ENCODE data around the gene STK32A. TPM values are rescaled to one million over a fixed set of nuclear protein-coding genes. Genes with fewer than 3 reads are reported as not detected.
A peak's percentile ranks its signal among the peaks of the same experiment; 100 is the strongest.

Gene STK32A
- total RNA-seq, 2 donors from 2014 or later, result not detected

DNA sequence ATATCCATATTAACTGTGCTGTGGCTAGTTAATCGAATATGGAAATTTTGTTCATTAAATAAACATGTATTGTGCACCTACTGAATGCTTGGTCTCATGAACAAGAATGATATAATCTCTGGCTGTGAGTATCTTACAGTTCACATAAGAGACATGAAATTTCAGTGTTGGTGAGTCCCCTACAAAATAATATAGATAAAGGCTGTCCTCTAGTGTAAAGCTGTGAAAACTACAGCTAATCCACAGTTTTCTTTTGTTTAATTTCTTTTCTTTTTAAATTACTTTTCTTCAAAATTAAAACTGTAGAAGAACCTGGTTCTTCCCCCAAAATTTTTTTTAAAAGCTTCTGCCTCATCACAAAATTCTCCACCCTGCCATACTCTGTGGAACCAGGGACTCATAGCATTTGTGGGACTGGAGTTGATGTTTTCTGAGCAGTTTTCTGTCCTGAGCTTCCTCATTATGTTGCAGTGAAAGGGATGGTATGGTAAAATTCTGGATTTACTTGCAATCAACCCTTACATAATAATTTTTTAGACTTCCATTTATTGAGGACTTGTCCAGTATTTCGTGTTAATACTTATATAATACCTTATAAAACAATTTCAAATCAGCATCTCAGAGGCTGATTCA lies 135.0 kb downstream of the STK32A start:
- Mint-ChIP-seq H3K9me3 (peaks cover 0 to 2% of the 10 kb centered on the region in 2 donors), H3K27ac (no peak overlapping the region), H3K36me3 (ENCODE audit: insufficient read depth in 2 of 2) (no peaks in the 10 kb centered on the region), H3K4me3 (no peak overlapping the region), H3K27me3 (ENCODE audit: low read depth) (no peaks in the 10 kb centered on the region), H3K4me1 (ENCODE audit: low read depth) (no peaks in the 10 kb centered on the region)
- ATAC-seq (replicated peaks in 1 of 2) (no peak), DNase-seq (no peak)

DNA sequence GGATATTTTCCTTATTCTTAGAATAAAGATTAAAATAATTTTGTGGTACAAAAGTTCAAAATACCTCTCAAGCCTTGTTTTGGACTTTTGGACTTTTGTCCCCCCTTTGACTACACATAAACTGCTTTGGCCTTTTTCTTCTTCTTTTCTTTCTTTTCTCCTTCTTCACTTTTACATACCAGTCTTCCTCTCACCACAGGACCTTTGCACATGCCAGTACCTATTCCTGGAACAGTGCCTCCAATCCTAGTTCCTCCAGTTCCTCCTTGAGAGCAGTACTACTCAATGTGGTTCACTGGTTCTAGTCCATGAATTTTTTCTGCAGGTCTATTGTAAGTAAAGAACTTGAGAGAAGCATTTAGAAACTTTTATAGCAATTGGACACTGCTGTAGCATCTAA lies 136.5 kb downstream of the STK32A start:
- Mint-ChIP-seq H3K4me3 (no peak overlapping the region), H3K4me1 (ENCODE audit: low read depth) (no peaks in the 10 kb centered on the region), H3K36me3 (ENCODE audit: insufficient read depth in 2 of 2) (no peaks in the 10 kb centered on the region), H3K27ac (no peak overlapping the region), H3K27me3 (ENCODE audit: low read depth) (no peaks in the 10 kb centered on the region), H3K9me3 (no peaks in the 10 kb centered on the region)
- DNase-seq, result no peak
- no peak for ATAC-seq (replicated peaks in 1 of 2)

DNA sequence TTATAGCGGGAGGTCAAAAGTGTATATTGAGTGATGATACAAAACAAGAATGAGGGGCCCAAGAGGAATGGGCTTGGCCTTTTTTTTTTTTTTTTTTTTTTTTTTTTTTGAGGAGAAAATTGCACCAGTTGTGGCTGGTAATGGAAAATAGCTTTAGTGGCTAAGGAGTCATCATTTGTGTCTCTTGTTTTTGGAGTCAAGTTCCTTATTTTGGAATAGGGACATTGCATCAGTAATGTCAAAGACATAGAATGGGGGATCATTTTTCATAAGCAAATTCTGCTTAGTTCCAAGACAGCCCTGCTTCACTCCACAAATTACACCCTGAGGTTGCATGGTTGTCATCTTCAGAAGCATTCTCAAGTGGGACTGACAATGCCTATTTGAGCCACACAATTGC lies 137.4 kb downstream of the STK32A start:
- Mint-ChIP-seq H3K27ac (no peak overlapping the region), H3K27me3 (ENCODE audit: low read depth) (no peaks in the 10 kb centered on the region), H3K9me3 (no peaks in the 10 kb centered on the region), H3K36me3 (ENCODE audit: insufficient read depth in 2 of 2) (no peaks in the 10 kb centered on the region), H3K4me1 (ENCODE audit: low read depth) (no peaks in the 10 kb centered on the region), H3K4me3 (no peak overlapping the region)
- ATAC-seq (replicated peaks in 1 of 2) (no peak), DNase-seq (no peak)

DNA sequence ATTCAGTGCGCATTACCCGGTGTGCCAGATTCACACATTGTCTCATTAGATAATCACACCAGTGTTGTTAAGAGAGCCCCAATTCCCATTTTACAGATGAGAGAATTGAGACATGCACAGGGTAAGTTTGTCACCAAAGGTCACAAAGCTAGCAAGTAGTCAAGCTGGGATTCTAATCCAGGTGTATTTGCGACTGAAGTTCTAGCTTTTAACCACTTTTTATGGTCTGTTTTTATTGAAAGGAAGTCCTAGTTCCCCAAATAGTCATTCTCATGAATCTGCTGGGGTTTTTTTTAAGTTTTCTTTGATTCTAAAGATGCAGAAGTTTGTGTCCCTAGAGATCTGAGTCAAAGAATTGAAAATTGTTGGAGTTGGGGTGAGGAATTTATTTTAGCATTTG lies 138.5 kb downstream of the STK32A start:
- no peaks in the 10 kb centered on the region for H3K27me3 Mint-ChIP-seq (ENCODE audit: low read depth)
- DNase-seq, result no peak
- H3K4me1 Mint-ChIP-seq (ENCODE audit: low read depth), result no peaks in the 10 kb centered on the region
- no peak overlapping the region for H3K27ac Mint-ChIP-seq
- no peak overlapping the region for H3K4me3 Mint-ChIP-seq
- peaks cover 0 to 3% of the 10 kb centered on the region in 2 donors for H3K9me3 Mint-ChIP-seq
- H3K36me3 Mint-ChIP-seq (ENCODE audit: insufficient read depth in 2 of 2), result no peaks in the 10 kb centered on the region
- no peak for ATAC-seq (replicated peaks in 1 of 2)

DNA sequence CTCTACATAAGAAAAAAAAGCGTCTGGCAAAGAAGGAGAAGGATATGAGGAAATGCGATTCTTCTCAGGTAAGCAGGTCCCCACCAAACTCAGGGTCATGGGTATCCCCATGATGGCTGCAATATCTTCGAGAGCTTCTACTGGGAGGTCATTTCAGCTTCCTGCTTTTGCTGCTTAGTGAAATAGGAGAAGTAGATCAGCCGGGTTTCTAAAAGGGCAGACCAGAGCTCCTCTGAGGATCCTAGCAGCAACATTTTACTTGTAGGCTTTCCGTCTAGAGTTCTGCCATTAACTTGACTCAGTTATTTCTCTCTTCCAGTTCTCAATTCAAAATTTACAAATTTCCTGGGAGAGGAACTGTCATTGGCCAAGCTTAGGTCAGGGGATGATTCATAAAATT lies 140.3 kb downstream of the STK32A start:
- H3K36me3 Mint-ChIP-seq (ENCODE audit: insufficient read depth in 2 of 2), result peaks cover 0 to 4% of the 10 kb centered on the region in 2 donors
- ATAC-seq (replicated peaks in 1 of 2) (no peak), DNase-seq (no peak)
- no peak overlapping the region for H3K4me3 Mint-ChIP-seq
- H3K27ac Mint-ChIP-seq, result no peak overlapping the region
- H3K9me3 Mint-ChIP-seq, result peaks cover 0 to 11% of the 10 kb centered on the region in 2 donors
- H3K27me3 Mint-ChIP-seq (ENCODE audit: low read depth), result no peaks in the 10 kb centered on the region
- no peaks in the 10 kb centered on the region for H3K4me1 Mint-ChIP-seq (ENCODE audit: low read depth)

DNA sequence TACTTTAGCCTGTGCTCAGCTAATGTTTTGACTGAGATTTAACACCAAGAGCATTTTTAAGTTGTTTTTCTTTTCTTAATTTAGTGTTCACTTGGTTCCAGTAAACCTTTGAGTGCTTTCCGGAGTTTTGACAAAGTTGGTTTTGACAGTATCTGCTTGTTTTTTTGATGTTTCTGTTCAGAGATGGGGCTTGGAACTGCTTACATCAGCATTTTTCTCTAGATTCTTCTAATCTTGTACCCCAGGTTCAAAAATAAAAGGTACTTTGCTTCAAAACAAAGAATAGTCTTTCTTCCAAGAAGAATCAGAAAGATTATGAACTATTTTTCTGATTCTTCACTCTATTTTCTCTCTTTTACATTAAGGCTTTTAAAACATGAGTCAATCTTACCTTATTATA lies 142.9 kb downstream of the STK32A start:
- H3K27ac Mint-ChIP-seq, result no peak overlapping the region
- no peak overlapping the region for H3K4me3 Mint-ChIP-seq
- peaks cover 0 to 13% of the 10 kb centered on the region in 2 donors for H3K9me3 Mint-ChIP-seq
- H3K36me3 Mint-ChIP-seq (ENCODE audit: insufficient read depth in 2 of 2), result peaks cover 0 to 4% of the 10 kb centered on the region in 2 donors
- DNase-seq, result no peak
- no peak for ATAC-seq (replicated peaks in 1 of 2)
- H3K4me1 Mint-ChIP-seq (ENCODE audit: low read depth), result no peaks in the 10 kb centered on the region
- no peaks in the 10 kb centered on the region for H3K27me3 Mint-ChIP-seq (ENCODE audit: low read depth)

DNA sequence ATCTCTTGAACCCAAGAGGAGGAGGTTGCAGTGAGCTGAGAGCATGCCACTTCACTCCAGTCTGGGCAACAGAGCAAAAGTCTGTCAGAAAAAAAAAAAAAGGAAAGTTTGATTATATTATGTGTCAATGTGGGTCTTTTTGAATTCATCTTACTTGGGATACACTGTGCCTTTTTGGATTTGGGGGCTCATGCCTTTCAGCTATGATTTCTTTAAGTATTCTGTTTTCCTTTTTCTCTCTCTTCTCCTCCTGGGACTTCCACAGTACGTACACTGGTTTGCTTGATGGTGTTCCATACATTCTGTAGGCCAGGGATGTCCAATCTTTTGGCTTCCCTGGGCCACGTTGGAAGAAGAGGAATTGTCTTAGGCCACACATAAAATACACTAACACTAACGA lies 146.7 kb downstream of the STK32A start:
- H3K4me1 Mint-ChIP-seq (ENCODE audit: low read depth), result no peaks in the 10 kb centered on the region
- no peak overlapping the region for H3K27ac Mint-ChIP-seq
- H3K9me3 Mint-ChIP-seq, result peaks cover 0 to 13% of the 10 kb centered on the region in 2 donors
- H3K36me3 Mint-ChIP-seq (ENCODE audit: insufficient read depth in 2 of 2), result peaks cover 0 to 4% of the 10 kb centered on the region in 2 donors
- H3K27me3 Mint-ChIP-seq (ENCODE audit: low read depth), result no peaks in the 10 kb centered on the region
- ATAC-seq (replicated peaks in 1 of 2) (no peak), DNase-seq (no peak)
- no peak overlapping the region for H3K4me3 Mint-ChIP-seq

DNA sequence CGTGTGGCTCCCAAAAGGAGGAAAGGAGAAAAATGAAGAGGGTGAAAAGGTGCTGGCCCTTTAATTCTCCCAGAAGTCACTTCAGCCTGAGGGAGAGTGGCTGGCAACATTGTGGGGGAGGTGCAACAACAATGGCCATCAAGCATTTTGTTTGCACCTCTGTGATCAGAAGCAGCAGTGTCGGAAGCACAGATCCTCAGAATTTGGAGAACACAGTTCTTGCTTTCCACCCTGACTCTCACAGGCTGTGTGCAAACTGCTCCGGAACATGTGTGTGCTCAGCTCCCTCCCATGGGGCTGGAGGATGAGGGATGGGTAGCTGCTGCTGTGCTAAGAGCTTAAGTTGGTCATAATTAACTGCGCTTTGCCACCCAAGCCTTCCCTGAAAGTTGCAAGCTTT lies 147.9 kb downstream of the STK32A start:
- H3K9me3 Mint-ChIP-seq, result peaks cover 0 to 13% of the 10 kb centered on the region in 2 donors
- no peak for ATAC-seq (replicated peaks in 1 of 2)
- no peaks in the 10 kb centered on the region for H3K4me1 Mint-ChIP-seq (ENCODE audit: low read depth)
- H3K27me3 Mint-ChIP-seq (ENCODE audit: low read depth), result no peaks in the 10 kb centered on the region
- no peak for DNase-seq
- no peak overlapping the region for H3K27ac Mint-ChIP-seq
- H3K36me3 Mint-ChIP-seq (ENCODE audit: insufficient read depth in 2 of 2), result peaks cover 0 to 4% of the 10 kb centered on the region in 2 donors
- H3K4me3 Mint-ChIP-seq, result no peak overlapping the region

DNA sequence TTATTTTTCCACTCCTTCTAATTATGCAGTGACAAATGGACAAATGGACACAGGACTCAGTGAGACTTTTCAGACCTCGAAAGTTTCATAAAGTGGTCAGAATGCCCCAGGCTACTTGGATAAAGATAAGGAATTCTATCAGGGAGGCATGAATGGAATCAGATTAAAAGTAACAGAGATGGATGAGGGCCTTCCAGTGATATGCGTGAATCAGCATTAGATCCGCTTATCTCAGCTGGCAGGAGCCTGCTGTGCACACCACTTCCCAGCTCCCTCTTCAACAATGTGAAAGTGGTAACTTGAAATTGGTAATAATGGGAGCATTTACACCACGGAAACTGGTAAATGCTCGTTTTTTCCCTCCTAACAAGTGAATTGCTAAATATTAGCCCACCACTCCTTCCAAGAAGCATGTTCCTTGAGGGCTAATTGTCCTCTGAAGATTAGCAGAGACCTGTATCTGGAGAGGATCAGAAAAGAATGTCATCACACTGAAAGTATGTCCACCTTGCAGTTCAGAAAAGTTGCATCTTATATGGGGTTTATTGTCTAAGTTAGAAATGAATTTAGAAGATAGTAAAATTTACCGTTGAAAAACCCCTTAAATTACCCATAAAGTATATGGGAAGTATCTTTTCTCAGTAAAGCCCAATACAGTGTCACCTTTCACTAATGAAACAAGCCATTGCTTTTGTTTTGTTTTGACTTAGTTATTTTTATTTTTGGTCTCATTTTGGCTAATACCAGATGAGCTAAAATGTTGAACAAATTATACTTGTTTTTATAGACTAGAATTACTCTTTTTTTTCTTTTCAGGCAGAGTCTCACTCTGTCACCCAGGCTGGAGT lies 149.7 kb downstream of the STK32A start:
- no peak for DNase-seq
- Mint-ChIP-seq H3K9me3 (peaks cover 0 to 4% of the 10 kb centered on the region in 2 donors), H3K4me1 (ENCODE audit: low read depth) (no peaks in the 10 kb centered on the region), H3K36me3 (ENCODE audit: insufficient read depth in 2 of 2) (peaks cover 0 to 2% of the 10 kb centered on the region in 2 donors), H3K4me3 (no peak overlapping the region), H3K27me3 (ENCODE audit: low read depth) (no peaks in the 10 kb centered on the region), H3K27ac (no peak overlapping the region)
- no peak for ATAC-seq (replicated peaks in 1 of 2)

DNA sequence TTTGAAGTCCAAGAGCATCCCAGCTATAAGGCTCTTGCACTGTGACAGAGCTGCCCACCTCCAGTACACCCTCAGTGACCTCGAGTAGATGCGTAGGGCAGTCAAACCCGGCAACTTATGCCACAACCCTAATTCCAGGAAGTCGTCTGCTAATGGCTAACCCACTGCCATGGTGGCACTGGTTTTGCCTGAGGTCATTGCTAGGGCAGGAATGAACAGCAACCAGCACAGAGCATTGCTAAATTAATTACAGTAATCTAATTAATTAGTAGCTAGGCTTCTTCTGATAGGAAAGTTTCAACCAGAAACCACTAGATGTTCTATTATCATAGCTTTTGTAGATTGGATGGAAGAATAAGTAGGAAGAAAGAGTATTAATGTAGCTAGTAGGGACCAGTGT lies 152.3 kb downstream of the STK32A start:
- no peak overlapping the region for H3K4me3 Mint-ChIP-seq

DNA sequence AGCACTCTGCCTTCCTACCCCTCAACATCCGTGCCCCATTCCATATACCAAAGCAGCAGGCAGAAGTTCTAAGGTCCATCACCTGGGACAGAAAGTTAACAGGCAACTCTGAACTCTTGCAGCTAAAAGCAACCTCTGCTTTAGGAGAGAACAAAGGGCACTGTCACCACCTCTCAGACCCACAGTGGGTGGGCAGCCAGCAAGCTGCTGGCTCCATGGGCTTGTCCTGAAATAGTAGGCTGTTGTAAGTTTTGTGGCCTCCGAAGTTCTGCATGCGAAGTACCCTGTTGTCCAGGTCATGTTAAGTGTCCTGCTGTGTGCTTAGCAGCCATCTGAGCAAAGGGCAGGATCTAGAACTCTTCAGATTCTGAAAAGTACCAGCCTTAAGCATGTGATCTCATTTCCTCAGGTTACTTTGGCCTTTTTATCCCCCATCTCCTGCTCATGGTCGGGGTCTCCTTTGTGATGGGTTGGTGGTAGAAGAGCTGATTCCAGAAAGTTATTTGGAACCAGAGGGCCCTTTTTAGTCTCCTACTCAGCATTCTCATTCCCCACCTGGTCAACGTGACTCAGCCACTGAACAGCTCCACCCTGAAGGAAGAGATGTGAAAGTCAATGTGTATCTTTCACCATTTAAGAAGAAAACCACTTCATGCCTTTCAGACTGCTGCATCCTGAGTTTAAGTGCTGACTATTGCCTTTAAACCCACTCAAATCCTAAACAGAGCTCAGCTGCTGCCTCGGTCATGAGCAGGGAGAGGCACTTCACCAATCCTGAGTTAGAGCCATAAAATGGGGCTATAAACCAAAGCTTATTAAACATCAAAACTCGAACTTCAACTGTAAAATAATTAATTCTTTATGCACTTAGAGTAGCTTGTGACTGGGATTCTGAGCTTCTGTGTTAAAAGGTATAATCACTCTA lies 153.6 kb downstream of the STK32A start:
- no peak overlapping the region for H3K27ac Mint-ChIP-seq
- H3K4me1 Mint-ChIP-seq (ENCODE audit: low read depth), result no peaks in the 10 kb centered on the region
- no peak for ATAC-seq (replicated peaks in 1 of 2)
- no peaks in the 10 kb centered on the region for H3K9me3 Mint-ChIP-seq
- H3K27me3 Mint-ChIP-seq (ENCODE audit: low read depth), result no peaks in the 10 kb centered on the region
- no peaks in the 10 kb centered on the region for H3K36me3 Mint-ChIP-seq (ENCODE audit: insufficient read depth in 2 of 2)
- H3K4me3 Mint-ChIP-seq, result no peak overlapping the region
- DNase-seq, result no peak

More for the DNA sequence above, 152.3 kb downstream of the STK32A start:
- no peaks in the 10 kb centered on the region for H3K36me3 Mint-ChIP-seq (ENCODE audit: insufficient read depth in 2 of 2)
- H3K9me3 Mint-ChIP-seq, result no peaks in the 10 kb centered on the region
- ATAC-seq (replicated peaks in 1 of 2) (no peak), DNase-seq (no peak)
- H3K27me3 Mint-ChIP-seq (ENCODE audit: low read depth), result no peaks in the 10 kb centered on the region
- no peak overlapping the region for H3K27ac Mint-ChIP-seq
- no peaks in the 10 kb centered on the region for H3K4me1 Mint-ChIP-seq (ENCODE audit: low read depth)

DNA sequence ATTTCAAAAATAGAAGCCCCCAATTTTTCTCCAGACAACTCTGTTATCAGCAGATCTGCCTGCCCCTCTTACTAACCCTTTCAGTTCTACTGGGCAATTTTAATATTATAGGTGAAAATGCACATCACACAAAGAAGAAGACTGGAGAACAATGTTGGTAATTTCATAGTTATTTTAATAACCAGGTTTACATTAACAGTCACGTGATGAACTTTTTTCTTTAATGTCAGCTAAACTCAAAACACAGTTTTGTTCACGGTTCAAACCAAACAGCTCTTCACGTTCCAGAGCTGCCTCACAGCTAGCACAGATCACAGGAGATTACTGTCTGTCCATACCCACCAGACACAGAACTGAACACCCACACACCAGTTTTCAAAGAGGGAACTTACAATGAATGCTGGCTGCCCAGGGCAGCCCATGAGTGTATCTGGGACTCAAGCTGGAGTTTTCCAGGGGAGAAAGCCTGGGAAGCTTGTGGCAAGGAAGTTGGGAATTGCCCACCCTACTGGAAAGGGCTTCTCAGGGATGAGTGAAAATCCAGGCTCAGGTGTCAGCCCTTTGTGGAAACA lies 155.9 kb downstream of the STK32A start:
- Mint-ChIP-seq H3K9me3 (no peaks in the 10 kb centered on the region), H3K27me3 (ENCODE audit: low read depth) (no peaks in the 10 kb centered on the region), H3K36me3 (ENCODE audit: insufficient read depth in 2 of 2) (no peaks in the 10 kb centered on the region), H3K4me1 (ENCODE audit: low read depth) (no peaks in the 10 kb centered on the region), H3K27ac (no peak overlapping the region), H3K4me3 (no peak overlapping the region)
- ATAC-seq (replicated peaks in 1 of 2) (no peak), DNase-seq (no peak)

DNA sequence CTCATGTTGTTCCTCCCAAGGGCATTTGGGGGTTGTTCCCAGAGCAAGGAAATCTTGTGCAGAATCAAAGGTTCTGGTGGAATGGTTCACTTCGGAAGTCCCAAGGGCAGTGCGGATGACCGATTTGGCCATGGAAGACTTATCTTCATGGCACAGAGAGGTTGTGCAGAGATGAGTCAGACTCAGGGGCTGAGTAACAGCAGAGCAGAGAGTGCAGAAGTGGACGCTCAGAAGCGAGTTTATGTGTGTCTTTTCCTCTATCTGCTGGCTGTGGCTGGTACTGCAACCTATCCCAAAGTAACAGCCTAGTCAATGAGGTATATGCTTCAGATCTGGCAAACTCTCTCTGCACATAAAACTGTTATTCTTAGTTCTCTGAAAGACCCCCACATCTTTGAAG lies 157.0 kb downstream of the STK32A start:
- no peaks in the 10 kb centered on the region for H3K27me3 Mint-ChIP-seq (ENCODE audit: low read depth)
- H3K36me3 Mint-ChIP-seq (ENCODE audit: insufficient read depth in 2 of 2), result no peaks in the 10 kb centered on the region
- no peak overlapping the region for H3K27ac Mint-ChIP-seq
- no peak overlapping the region for H3K4me3 Mint-ChIP-seq
- no peaks in the 10 kb centered on the region for H3K9me3 Mint-ChIP-seq
- H3K4me1 Mint-ChIP-seq (ENCODE audit: low read depth), result no peaks in the 10 kb centered on the region
- peak in 1 of 2 donors; percentile 60 for ATAC-seq (replicated peaks in 1 of 2)
- no peak for DNase-seq
